Measurements from ENCODE around the gene ACAP3. TPM values are rescaled to one million over a fixed set of nuclear protein-coding genes. Genes with fewer than 3 reads are reported as not detected.

The ACAP3 gene
- total RNA-seq, 3 donors from 2014 or later, result 42.1 to 76.9 (median 44.8) TPM

GRCh38 chr1:1312450-1313314, 5.0 kb upstream of the ACAP3 start:
- no peak overlapping the region for H3K4me3 ChIP-seq
- H3K9me3 ChIP-seq, result no peaks in the 10 kb centered on the region
- intact Hi-C loops (cut with DNase I, micrococcal nuclease), result no loop called here
- no peak for TF ChIP-seq CTCF (IDR thresholded peaks at IDR 0.05)
- H3K36me3 ChIP-seq (ENCODE audit: low read depth), result peaks cover 10% of the 10 kb centered on the region
- H3K4me1 ChIP-seq (ENCODE audit: low read depth), result peaks cover 11% of the 10 kb centered on the region
- ATAC-seq, result no peak
- no peak for DNase-seq

- Histone ChIP-seq H3K9me3 (no peaks in the 10 kb centered on the region), H3K4me3 (no peak overlapping the region), H3K36me3 (ENCODE audit: low read depth) (peaks cover 10% of the 10 kb centered on the region), H3K4me1 (ENCODE audit: low read depth) (peaks cover 19% of the 10 kb centered on the region)
- intact Hi-C loops (cut with DNase I, micrococcal nuclease), result no loop called here
- no peak for DNase-seq
- TF ChIP-seq CTCF (IDR thresholded peaks at IDR 0.05), result no peak
- ATAC-seq, result no peak
These were observed 3.7 kb upstream of the ACAP3 start for GRCh38 chr1:1311107-1312104.

GRCh38 chr1:1310476-1311053, 2.8 kb upstream of the ACAP3 start:
- H3K4me3 ChIP-seq, result no peak overlapping the region
- intact Hi-C loops (cut with DNase I, micrococcal nuclease), result no loop called here
- no peak for TF ChIP-seq CTCF (IDR thresholded peaks at IDR 0.05)
- no peak for DNase-seq
- H3K9me3 ChIP-seq, result no peaks in the 10 kb centered on the region
- H3K4me1 ChIP-seq (ENCODE audit: low read depth), result peaks cover 28% of the 10 kb centered on the region
- H3K36me3 ChIP-seq (ENCODE audit: low read depth), result peaks cover 10% of the 10 kb centered on the region
- no peak for ATAC-seq

- ATAC-seq, result no peak
- intact Hi-C loops (cut with DNase I, micrococcal nuclease), result no loop called here
These were observed 2.3 kb upstream of the ACAP3 start for GRCh38 chr1:1310109-1310385.

More at GRCh38 chr1:1310109-1310385, 2.3 kb upstream of the ACAP3 start:
- Histone ChIP-seq H3K9me3 (no peaks in the 10 kb centered on the region), H3K4me1 (ENCODE audit: low read depth) (peaks cover 33% of the 10 kb centered on the region), H3K36me3 (ENCODE audit: low read depth) (peaks cover 10% of the 10 kb centered on the region), H3K4me3 (no peak overlapping the region)
- TF ChIP-seq CTCF (IDR thresholded peaks at IDR 0.05), result no peak
- DNase-seq, result no peak

Data from mucosa of descending colon (tissue), 3 donors.